Measurements from ENCODE around the gene DLGAP1. TPM values are rescaled to one million over a fixed set of nuclear protein-coding genes. Genes with fewer than 3 reads are reported as not detected.

The DLGAP1 gene
- total and polyA plus RNA-seq, 10 of the 15 experiments (the other 5 are each of a cell fraction or from before 2014, with no cell fraction given) = 0.23 to 27.6 (median 1.9) TPM

DNA sequence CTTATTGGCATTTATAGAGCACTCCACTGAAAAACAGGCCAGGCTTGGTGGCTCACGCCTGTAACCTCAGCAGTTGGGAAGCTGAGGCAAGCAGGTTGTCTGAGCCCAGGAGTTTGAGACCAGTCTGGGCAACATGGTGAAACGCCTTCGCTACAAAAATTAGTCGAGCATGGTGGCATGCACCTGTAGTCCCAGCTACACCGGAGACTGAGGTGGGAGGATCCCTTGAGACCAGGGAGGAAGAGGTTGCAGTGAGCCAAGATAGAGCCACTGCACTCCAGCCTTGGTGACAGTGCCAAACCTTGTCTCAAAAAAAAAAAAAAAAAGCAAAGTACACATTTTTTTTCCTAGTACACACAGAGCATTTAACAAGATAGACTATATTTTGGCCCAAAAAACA is 909.0 kb downstream of the DLGAP1 start (continued):
- TF ChIP-seq, protein P1, sequence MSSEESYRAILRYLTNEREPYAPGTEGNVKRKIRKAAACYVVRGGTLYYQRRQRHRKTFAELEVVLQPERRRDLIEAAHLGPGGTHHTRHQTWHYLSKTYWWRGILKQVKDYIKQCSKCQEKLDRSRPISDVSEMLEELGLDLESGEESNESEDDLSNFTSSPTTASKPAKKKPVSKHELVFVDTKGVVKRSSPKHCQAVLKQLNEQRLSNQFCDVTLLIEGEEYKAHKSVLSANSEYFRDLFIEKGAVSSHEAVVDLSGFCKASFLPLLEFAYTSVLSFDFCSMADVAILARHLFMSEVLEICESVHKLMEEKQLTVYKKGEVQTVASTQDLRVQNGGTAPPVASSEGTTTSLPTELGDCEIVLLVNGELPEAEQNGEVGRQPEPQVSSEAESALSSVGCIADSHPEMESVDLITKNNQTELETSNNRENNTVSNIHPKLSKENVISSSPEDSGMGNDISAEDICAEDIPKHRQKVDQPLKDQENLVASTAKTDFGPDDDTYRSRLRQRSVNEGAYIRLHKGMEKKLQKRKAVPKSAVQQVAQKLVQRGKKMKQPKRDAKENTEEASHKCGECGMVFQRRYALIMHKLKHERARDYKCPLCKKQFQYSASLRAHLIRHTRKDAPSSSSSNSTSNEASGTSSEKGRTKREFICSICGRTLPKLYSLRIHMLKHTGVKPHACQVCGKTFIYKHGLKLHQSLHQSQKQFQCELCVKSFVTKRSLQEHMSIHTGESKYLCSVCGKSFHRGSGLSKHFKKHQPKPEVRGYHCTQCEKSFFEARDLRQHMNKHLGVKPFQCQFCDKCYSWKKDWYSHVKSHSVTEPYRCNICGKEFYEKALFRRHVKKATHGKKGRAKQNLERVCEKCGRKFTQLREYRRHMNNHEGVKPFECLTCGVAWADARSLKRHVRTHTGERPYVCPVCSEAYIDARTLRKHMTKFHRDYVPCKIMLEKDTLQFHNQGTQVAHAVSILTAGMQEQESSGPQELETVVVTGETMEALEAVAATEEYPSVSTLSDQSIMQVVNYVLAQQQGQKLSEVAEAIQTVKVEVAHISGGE (CRISPR knock-in tag; IDR thresholded peaks at IDR 0.05) = no peak
- no peak for TF ChIP-seq STAT3 (IDR thresholded peaks at IDR 0.05; ENCODE audit: low read depth, low read length)
- no peak for TF ChIP-seq KAT2A (conservative IDR thresholded peaks at IDR 0.05; ENCODE audit: control insufficient read depth, low read depth, low read length)
- TF ChIP-seq BRCA1 (IDR thresholded peaks at IDR 0.05; ENCODE audit: low read depth, low read length) = no peak
- no peak for TF ChIP-seq CHD1 (IDR thresholded peaks at IDR 0.05; ENCODE audit: low read depth, low read length)

DNA sequence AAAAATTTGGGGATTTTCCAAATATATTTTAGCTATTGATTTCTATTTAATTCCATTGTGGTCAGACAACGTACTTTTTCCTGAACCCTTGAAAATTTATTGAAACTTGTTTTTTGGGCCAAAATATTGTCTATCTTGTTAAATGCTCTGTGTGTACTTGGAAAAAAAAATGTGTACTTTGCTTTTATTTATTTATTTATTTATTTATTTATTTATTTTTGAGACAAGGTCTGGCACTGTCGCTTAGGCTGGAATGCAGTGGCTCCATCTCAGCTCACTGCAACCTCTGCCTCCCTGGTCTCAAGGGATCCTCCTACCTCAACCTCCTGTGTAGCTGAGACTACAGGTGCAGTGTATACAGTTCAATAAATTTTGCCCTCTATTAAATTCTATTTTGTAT is 910.6 kb downstream of the DLGAP1 start:
- POLR2A ChIA-PET = no interaction called here
- Histone ChIP-seq H3K79me2 (ENCODE audit: control insufficient read depth, insufficient read depth, low read length) (no peaks in the 10 kb centered on the region), H2AFZ (ENCODE audit: control insufficient read depth, low read depth, low read length) (no peak overlapping the region), H3K27me3 (replicated peaks in 1 of 2; ENCODE audit: control insufficient read depth in 2 of 2, insufficient read depth in 2 of 2, low read length in 1 of 2) (no peaks in the 10 kb centered on the region), H3K4me2 (ENCODE audit: control insufficient read depth, insufficient read depth) (no peak overlapping the region), H3K4me1 (ENCODE audit: control insufficient read depth, insufficient read depth, low read length) (peaks cover 11% of the 10 kb centered on the region), H3K9ac (ENCODE audit: control insufficient read depth, insufficient read depth, low read length) (no peak overlapping the region), H3K9me3 (replicated peaks; ENCODE audit: control insufficient read depth, insufficient read depth, low read length) (no peaks in the 10 kb centered on the region), H3K4me3 (no peak overlapping the region), H3K27ac (ENCODE audit: control insufficient read depth, insufficient read depth) (no peak overlapping the region), H3K36me3 (ENCODE audit: control insufficient read depth in 2 of 2, insufficient read depth in 2 of 2, low read length in 1 of 2) (no peaks in the 10 kb centered on the region), H4K20me1 (ENCODE audit: control insufficient read depth, insufficient read depth) (no peaks in the 10 kb centered on the region)
- TF ChIP-seq, protein P2, sequence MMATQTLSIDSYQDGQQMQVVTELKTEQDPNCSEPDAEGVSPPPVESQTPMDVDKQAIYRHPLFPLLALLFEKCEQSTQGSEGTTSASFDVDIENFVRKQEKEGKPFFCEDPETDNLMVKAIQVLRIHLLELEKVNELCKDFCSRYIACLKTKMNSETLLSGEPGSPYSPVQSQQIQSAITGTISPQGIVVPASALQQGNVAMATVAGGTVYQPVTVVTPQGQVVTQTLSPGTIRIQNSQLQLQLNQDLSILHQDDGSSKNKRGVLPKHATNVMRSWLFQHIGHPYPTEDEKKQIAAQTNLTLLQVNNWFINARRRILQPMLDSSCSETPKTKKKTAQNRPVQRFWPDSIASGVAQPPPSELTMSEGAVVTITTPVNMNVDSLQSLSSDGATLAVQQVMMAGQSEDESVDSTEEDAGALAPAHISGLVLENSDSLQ (IDR thresholded peaks at IDR 0.05) = no peak
- TF ChIP-seq KLF5 (IDR thresholded peaks at IDR 0.05; ENCODE audit: partially characterized antibody) (no peak), TARDBP (IDR thresholded peaks at IDR 0.05; ENCODE audit: borderline replicate concordance) (no peak), STAT3 (IDR thresholded peaks at IDR 0.05; ENCODE audit: low read depth, low read length) (no peak), NR2C2 (IDR thresholded peaks at IDR 0.05; ENCODE audit: borderline replicate concordance, control insufficient read depth, insufficient read length, low read depth) (no peak), GATAD2B (conservative IDR thresholded peaks at IDR 0.05; ENCODE audit: low read depth) (no peak), FOXM1 (IDR thresholded peaks at IDR 0.05; ENCODE audit: low read depth, low read length) (no peak), FOXK2 (IDR thresholded peaks at IDR 0.05) (no peak), CBX5 (IDR thresholded peaks at IDR 0.05; ENCODE audit: low read depth) (no peak), NFYB (IDR thresholded peaks at IDR 0.05; ENCODE audit: insufficient read depth, low read depth, low read length) (no peak), JUNB (IDR thresholded peaks at IDR 0.05) (no peak), IRF4 (IDR thresholded peaks at IDR 0.05; ENCODE audit: low read depth, low read length) (no peak)
- TF ChIP-seq, protein P3, sequence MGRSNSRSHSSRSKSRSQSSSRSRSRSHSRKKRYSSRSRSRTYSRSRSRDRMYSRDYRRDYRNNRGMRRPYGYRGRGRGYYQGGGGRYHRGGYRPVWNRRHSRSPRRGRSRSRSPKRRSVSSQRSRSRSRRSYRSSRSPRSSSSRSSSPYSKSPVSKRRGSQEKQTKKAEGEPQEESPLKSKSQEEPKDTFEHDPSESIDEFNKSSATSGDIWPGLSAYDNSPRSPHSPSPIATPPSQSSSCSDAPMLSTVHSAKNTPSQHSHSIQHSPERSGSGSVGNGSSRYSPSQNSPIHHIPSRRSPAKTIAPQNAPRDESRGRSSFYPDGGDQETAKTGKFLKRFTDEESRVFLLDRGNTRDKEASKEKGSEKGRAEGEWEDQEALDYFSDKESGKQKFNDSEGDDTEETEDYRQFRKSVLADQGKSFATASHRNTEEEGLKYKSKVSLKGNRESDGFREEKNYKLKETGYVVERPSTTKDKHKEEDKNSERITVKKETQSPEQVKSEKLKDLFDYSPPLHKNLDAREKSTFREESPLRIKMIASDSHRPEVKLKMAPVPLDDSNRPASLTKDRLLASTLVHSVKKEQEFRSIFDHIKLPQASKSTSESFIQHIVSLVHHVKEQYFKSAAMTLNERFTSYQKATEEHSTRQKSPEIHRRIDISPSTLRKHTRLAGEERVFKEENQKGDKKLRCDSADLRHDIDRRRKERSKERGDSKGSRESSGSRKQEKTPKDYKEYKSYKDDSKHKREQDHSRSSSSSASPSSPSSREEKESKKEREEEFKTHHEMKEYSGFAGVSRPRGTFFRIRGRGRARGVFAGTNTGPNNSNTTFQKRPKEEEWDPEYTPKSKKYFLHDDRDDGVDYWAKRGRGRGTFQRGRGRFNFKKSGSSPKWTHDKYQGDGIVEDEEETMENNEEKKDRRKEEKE (IDR thresholded peaks at IDR 0.05) = no peak
- intact Hi-C loops (cut with micrococcal nuclease; ENCODE audit: unreplicated experiment) (no loop called here), in situ Hi-C loops (cut with MboI) (no loop called here)
- SMC1A ChIA-PET (ENCODE audit: uncharacterized antibody, unreplicated experiment) = interaction anchor here (0.5 to 1.2 kb wide), 7 partner anchors 10 to 50 kb away, joined by 3 to 4 read pairs (median 3); no protein-coding TSS in a partner anchor
- ATAC-seq = no peak
- CTCF ChIA-PET = interaction anchor here (0.9 kb wide), 1 partner anchor 51 kb away, joined by 3 read pairs; no protein-coding TSS in a partner anchor
- WGBS (ENCODE audit: insufficient coverage, insufficient replicate concordance, low lambda C conversion rate, missing lambda C conversion rate) = 86% methylated on average over 2 of the region's 2 CpGs
- no TSS peak for BruUV-seq (replicated peaks)
- no peak for FAIRE-seq
- no peak for DNase-seq (ENCODE audit: low read depth, low spot score)
- RAD21 ChIA-PET (ENCODE audit: unreplicated experiment) = interaction anchor here (0.9 kb wide), 1 partner anchor 41 kb away, joined by 3 read pairs; no protein-coding TSS in a partner anchor
